GM18858 (cell line): ENCODE measurements around the gene MAB21L1.

Experiments
- ATAC-seq: cut with Tn5 transposase; IDR thresholded peaks from one replicate; pipeline ENCODE4 v1.9.1; 2021; ENCODE audit not compliant: unreplicated experiment

MAB21L1 gene

DNA sequence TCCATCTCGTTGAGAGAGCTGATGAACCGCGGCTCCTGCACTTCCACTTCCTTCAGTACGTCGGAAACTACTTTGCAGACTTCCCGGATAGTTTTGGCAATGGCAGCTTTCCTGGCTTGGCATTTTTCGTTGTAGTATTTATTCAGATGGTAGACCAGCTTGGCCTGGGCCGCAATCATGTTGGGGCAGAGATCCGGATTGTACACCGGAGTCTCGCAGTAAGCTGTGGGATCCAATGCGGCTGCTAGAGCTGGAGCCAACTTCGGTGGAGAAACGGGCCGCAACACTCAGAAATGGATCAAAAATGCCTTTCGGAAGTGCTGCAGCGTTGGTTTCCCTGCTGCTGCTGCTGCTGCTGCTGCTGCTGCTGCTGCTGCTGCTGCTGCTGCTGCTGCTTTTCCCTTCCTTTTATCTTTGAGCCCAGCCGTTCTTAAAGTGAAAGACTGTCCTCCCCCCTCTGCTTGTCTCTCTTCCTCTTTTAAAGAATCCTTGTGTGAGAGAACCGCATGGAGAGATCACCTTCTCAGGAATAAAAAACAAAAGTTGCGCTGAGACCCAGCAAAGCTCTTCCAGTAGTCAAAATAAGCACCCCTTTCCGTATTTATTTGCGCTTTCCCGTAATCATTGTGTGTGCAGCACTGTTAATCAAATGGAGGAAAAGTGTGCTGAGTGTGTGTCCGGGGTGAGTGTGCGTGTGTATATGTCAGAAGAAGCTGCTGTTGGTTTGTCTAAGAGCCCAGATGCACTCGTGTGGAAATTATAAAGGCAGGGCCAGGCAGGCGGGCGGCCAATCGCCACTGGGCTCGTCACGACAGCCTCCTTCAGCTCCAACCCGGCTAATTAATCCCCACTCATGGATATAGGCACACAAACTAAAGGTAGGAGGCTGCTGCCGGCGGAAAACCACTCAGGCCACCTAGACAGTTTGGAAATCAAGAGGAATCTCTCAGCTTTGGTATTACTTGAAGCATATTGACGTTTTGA lies at the start of gene MAB21L1:
MAB21L1 (minus strand) TSS at position 730 of the 984 bp plus-strand sequence; CDS start at position 179, 551 bp downstream.
- no peak for ATAC-seq

DNA sequence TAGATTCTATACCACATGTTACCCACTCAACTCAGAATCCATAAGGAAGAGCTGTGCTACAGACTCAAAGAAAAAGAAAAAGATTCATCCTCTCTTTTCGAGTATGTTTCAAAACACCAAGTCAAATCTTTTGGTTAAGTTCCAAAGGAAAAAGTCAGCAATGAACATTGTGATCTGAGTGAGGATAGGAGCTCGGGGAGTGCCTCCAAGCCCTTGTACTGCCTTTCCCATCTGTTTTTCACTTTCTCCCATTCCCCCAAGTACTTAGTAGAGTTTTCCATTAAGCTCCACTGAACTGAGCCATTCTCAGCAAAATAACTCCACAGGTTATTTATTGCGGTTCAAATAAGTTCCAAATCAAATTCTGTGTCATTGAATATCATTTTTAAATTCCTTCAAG lies 47.7 kb upstream of the MAB21L1 start:
- ATAC-seq = no peak

- no peak for ATAC-seq
Observed at GRCh38 chr13:35518337-35518946, 42.0 kb upstream of the MAB21L1 start.

DNA sequence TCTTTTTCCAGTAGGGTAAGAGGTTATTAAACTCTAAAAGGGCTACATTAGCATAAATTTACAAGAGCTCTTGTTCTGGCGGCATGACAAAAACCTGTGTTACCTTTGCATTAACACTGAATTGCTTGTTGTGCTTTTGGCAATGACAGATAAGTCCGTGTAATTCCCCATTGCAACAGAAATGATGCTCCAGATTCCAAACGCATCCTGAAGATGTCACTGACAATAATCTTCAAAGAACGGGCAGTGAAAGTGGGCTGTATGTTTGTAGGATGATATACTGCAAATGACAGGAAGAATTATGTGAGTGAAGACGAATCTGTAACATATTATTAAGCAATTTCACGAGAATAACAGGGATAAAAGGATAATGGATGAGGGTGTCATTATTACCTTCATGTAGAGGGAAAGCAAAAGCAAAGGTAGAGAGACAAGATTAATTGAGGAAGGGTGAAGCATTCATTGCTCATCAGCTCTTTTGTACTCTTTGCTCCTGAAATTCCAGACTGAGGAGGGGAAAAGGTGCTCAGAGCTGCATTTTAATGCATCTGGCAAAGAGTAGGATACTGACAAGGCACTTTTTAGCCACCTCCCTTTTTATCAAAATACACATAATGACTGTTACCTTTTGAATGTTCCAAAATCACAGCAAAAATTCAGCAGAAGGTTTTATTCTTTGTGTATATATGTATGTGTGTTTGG lies 38.5 kb upstream of the MAB21L1 start:
- no peak for ATAC-seq

GRCh38 chr13:35514061-35514477 lies 37.6 kb upstream of the MAB21L1 start:
- ATAC-seq = no peak

DNA sequence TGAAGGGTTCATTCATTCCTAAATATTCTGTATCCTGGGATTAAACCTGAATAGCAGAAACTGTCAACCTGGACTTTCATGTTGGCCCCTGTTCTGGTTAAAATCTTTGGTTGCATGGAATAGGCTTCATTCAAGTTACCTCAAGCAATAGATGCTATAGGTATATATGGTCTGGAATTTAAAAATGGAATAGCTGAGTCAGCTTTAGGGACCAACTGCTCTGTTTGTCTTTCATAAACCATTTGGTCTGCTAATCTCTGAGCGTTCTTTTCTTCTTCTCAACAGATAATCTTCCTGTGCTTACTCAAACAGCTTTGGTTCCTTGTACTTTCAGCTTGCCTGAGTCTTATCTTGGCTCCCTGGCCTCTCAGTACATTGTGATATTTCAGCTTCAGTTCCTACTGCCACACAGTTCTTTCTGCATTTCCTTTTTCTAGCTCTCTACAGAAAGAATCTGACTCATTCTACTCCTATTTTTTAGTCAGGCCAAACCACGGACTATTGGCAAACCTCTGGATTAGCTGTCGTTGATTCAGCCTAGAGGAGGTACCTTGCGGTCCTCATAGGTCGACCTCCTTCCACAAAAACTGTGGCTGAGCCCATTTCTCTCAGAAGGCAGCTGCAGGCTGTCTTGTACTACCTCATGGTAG lies 35.9 kb upstream of the MAB21L1 start:
- ATAC-seq = no peak

DNA sequence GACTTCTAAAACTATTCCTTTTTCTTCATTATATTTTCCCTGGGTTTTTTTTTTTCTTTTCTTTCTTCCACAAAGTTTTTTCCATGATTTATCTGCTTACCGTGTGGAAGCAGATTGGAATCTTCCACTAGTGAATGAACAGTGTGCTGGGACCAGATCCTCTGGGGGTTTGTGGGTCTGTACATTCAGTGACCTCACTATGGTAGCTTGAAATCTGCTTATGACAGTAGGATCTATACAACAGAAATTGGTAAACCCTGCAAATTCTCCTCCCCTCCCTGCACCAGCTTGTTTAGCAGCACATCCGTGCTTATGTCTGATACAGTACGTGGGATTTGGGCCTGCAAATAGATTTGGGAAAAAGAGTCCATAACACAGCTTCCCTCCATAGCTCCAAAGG lies 26.0 kb upstream of the MAB21L1 start:
- ATAC-seq = no peak

- ATAC-seq = no peak
Observed at GRCh38 chr13:35501661-35502235, 25.3 kb upstream of the MAB21L1 start.

DNA sequence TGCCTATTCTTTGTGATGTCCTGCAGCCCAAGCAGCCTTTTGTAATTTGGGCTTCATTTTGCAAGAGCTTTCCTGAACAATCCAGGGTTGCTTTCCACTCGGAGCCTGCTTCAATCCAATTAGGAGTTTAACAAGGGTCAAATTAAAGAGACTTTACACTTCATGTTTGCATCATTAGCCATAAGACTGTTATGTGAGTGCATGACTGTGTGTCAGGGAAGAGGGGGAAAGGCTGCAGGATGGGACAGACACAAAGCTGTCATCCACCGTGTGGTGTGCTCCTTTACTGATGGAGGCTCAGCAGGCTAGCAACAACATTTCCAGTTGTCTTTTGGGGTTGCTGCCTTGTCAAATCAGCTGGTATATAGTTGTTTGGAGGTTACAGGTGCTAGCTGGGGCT lies 23.7 kb upstream of the MAB21L1 start:
- ATAC-seq = no peak

GRCh38 chr13:35499676-35500075 lies 23.2 kb upstream of the MAB21L1 start:
- ATAC-seq = no peak

- no peak for ATAC-seq
Observed at GRCh38 chr13:35499196-35499662, 22.7 kb upstream of the MAB21L1 start.

GRCh38 chr13:35498231-35498630 lies 21.7 kb upstream of the MAB21L1 start:
- no peak for ATAC-seq

GRCh38 chr13:35496761-35497386 lies 20.4 kb upstream of the MAB21L1 start:
- ATAC-seq = no peak

DNA sequence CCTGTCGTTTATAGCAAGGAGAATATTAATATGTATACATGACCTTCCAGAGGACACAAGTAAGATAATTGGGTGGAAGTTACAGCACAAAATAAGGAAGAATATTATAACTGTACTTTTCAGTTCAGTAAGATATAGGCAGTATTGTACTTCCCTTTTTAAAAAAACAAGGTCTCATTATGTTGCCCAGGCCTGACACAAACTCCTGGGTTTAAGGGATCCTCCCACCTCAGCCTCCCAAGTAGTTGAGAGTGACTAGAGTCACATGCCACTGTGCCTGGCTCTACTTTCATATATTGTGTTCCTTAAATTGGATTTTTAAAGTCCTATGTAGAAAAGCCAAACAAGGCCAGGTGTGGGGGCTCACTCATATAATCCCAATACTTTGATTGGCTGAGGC lies 19.5 kb upstream of the MAB21L1 start:
- ATAC-seq = no peak

DNA sequence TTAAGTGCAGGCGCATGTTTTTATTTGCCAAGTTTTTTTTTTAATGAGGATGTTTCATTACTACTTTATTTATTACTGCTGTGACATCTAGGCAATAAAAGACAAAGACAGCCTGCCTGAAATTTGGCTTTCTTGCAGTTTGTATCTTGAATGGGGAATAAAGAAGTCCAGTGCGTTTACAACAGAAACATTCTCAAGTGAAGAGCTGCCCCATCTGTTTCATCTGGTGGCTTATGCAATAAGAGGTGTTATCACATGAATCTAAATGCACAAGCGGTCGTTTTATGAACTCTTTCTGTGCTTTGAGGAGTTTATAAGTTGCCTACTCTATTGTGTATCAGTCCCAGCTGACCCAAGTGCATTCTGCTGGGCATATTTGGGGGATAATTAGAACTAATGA lies 12.6 kb upstream of the MAB21L1 start:
- no peak for ATAC-seq

DNA sequence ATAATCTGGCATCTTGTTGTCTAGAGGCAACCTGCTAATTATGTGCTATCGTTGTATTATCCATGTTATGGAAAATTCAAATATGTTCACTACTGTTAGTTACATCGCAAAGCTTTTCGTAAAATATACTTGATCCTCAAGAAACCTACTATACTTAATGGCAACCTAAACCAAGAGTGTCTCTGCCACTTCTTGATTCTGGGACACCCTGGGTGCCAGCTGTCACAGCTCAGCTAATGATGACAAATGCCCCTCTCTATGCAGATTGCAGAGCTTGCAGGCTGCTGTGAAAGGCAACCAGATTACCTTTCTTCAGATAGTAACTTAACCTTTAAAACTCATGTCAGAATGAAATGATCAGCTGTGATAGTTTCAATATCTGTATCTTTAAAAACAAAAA lies 8.9 kb upstream of the MAB21L1 start:
- ATAC-seq = no peak

- ATAC-seq = no peak
Observed at GRCh38 chr13:35484384-35484783, 7.9 kb upstream of the MAB21L1 start.

- no peak for ATAC-seq
Observed at GRCh38 chr13:35483761-35484160, 7.3 kb upstream of the MAB21L1 start.

GRCh38 chr13:35482527-35482926 lies 6.0 kb upstream of the MAB21L1 start:
- ATAC-seq = no peak

DNA sequence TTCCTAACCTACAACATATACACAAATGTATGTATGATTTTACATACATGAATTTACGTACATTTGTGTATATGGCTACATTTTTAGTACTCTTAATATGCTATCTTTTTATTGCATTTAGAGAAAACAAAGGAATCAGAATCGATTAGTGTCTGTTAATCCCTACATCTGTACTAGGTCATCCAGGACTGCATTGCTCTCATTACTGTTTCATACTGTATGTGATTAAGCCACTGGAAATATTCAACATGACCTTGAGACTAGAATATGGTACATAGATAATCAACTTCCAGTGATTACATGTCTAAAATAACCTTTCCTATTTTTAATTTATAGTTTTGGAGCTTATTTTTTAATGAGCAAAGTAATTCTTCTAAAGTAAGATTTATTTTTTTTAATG lies 5.3 kb upstream of the MAB21L1 start:
- ATAC-seq = no peak
